HG02884 (cell line): ENCODE results near the gene THSD4.

Experiments used
- ATAC-seq: cut with Tn5 transposase; IDR thresholded peaks from one replicate; pipeline ENCODE4 v1.9.1; 2021; ENCODE audit warnings: mild to moderate bottlenecking, moderate library complexity; ENCODE audit not compliant: unreplicated experiment

THSD4 gene

GRCh38 chr15:71808311-71809020, 693.2 kb downstream of the THSD4 start:
- no peak for ATAC-seq

GRCh38 chr15:71809346-71809745, 694.1 kb downstream of the THSD4 start:
- ATAC-seq: no peak

- no peak for ATAC-seq
These were observed 695.2 kb downstream of the THSD4 start, which contains the start of gene NR2E3 for GRCh38 chr15:71810256-71811035. TSS of gene NR2E3 (plus strand) at chr15:71810554. CDS start at chr15:71810744, 190 bp downstream.

- ATAC-seq: no peak
These were observed 695.9 kb downstream of the THSD4 start for GRCh38 chr15:71811036-71811736.

GRCh38 chr15:71811752-71812735, 696.8 kb downstream of the THSD4 start:
- no peak for ATAC-seq

- no peak for ATAC-seq
These were observed 697.9 kb downstream of the THSD4 start for GRCh38 chr15:71812966-71813722.

- no peak for ATAC-seq
These were observed 698.6 kb downstream of the THSD4 start for GRCh38 chr15:71813723-71814470.

- no peak for ATAC-seq
These were observed 700.0 kb downstream of the THSD4 start for GRCh38 chr15:71815301-71815700.

- ATAC-seq: no peak
These were observed 702.1 kb downstream of the THSD4 start for GRCh38 chr15:71817351-71817750.

GRCh38 chr15:71820127-71820526, 704.9 kb downstream of the THSD4 start:
- ATAC-seq: no peak

- no peak for ATAC-seq
These were observed 706.4 kb downstream of the THSD4 start for GRCh38 chr15:71821547-71822129.

- no peak for ATAC-seq
These were observed 707.8 kb downstream of the THSD4 start for GRCh38 chr15:71822890-71823630.

- ATAC-seq: no peak
These were observed 708.5 kb downstream of the THSD4 start for GRCh38 chr15:71823801-71824200.

GRCh38 chr15:71825021-71825730, 709.9 kb downstream of the THSD4 start:
- no peak for ATAC-seq

- no peak for ATAC-seq
These were observed 710.9 kb downstream of the THSD4 start for GRCh38 chr15:71826196-71826595.

- ATAC-seq: no peak
These were observed 715.7 kb downstream of the THSD4 start for GRCh38 chr15:71830981-71831380.
